ENCODE results near the gene NOP53.

DNA sequence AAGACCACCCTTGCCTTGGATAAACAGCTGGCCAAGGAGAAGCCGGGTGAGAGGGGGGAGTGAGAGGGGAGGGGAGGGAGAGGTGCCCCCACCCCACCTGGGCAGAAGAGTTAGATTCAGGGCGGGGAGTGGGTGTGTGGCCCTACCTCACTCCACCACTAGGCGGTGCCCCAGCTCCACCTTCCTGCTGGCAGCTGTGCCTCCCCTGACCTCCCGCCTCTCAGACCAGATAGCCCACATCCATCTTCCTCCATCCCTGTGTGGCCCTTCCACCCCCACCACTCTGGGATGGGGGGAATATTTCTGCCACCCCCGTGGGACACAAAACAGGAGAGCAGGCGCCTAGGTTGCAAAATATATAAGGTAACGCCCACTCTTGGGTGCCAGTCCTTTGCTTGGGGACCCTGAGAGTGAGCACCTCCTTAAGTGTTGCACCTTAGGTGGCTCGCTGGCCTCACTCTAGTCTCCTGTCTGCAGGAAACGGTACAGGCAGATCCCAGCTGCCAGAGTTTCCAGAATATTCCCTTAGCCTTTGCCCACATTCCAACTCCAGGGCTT is 45.9 kb upstream of the NOP53 start:
- TF ChIP-seq POLR2AphosphoS5 (IDR thresholded peaks at IDR 0.05; ENCODE audit: low read depth) (no peak), EZH2phosphoT487 (IDR thresholded peaks at IDR 0.05; ENCODE audit: unreplicated experiment) (no peak), EZH2 (IDR thresholded peaks at IDR 0.05; ENCODE audit: low read depth, unreplicated experiment) (no peak), CREB1 (CRISPR knock-in tag; IDR thresholded peaks at IDR 0.05; ENCODE audit: low read depth) (no peak)
- TF ChIP-seq, protein P1, sequence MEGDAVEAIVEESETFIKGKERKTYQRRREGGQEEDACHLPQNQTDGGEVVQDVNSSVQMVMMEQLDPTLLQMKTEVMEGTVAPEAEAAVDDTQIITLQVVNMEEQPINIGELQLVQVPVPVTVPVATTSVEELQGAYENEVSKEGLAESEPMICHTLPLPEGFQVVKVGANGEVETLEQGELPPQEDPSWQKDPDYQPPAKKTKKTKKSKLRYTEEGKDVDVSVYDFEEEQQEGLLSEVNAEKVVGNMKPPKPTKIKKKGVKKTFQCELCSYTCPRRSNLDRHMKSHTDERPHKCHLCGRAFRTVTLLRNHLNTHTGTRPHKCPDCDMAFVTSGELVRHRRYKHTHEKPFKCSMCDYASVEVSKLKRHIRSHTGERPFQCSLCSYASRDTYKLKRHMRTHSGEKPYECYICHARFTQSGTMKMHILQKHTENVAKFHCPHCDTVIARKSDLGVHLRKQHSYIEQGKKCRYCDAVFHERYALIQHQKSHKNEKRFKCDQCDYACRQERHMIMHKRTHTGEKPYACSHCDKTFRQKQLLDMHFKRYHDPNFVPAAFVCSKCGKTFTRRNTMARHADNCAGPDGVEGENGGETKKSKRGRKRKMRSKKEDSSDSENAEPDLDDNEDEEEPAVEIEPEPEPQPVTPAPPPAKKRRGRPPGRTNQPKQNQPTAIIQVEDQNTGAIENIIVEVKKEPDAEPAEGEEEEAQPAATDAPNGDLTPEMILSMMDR (conservative IDR thresholded peaks at IDR 0.05; ENCODE audit: low read depth in 2 of 2) = peak; percentile 75 to 90
- TF ChIP-seq, protein P2, sequence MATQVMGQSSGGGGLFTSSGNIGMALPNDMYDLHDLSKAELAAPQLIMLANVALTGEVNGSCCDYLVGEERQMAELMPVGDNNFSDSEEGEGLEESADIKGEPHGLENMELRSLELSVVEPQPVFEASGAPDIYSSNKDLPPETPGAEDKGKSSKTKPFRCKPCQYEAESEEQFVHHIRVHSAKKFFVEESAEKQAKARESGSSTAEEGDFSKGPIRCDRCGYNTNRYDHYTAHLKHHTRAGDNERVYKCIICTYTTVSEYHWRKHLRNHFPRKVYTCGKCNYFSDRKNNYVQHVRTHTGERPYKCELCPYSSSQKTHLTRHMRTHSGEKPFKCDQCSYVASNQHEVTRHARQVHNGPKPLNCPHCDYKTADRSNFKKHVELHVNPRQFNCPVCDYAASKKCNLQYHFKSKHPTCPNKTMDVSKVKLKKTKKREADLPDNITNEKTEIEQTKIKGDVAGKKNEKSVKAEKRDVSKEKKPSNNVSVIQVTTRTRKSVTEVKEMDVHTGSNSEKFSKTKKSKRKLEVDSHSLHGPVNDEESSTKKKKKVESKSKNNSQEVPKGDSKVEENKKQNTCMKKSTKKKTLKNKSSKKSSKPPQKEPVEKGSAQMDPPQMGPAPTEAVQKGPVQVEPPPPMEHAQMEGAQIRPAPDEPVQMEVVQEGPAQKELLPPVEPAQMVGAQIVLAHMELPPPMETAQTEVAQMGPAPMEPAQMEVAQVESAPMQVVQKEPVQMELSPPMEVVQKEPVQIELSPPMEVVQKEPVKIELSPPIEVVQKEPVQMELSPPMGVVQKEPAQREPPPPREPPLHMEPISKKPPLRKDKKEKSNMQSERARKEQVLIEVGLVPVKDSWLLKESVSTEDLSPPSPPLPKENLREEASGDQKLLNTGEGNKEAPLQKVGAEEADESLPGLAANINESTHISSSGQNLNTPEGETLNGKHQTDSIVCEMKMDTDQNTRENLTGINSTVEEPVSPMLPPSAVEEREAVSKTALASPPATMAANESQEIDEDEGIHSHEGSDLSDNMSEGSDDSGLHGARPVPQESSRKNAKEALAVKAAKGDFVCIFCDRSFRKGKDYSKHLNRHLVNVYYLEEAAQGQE (IDR thresholded peaks at IDR 0.05; ENCODE audit: unreplicated experiment) = no peak
- TF ChIP-seq, protein P3, sequence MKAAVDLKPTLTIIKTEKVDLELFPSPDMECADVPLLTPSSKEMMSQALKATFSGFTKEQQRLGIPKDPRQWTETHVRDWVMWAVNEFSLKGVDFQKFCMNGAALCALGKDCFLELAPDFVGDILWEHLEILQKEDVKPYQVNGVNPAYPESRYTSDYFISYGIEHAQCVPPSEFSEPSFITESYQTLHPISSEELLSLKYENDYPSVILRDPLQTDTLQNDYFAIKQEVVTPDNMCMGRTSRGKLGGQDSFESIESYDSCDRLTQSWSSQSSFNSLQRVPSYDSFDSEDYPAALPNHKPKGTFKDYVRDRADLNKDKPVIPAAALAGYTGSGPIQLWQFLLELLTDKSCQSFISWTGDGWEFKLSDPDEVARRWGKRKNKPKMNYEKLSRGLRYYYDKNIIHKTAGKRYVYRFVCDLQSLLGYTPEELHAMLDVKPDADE (IDR thresholded peaks at IDR 0.05) = no peak
